ENCODE results near the gene UPK3BL1.
"Not testable (repeated sequence)": the region's sequence is repeated elsewhere in the genome, so short reads cannot be mapped to it uniquely, and the experiment has no call there.

GRCh38 chr7:102673447-102674067, 31.0 kb upstream of the UPK3BL1 start:
- TF ChIP-seq, protein P1, sequence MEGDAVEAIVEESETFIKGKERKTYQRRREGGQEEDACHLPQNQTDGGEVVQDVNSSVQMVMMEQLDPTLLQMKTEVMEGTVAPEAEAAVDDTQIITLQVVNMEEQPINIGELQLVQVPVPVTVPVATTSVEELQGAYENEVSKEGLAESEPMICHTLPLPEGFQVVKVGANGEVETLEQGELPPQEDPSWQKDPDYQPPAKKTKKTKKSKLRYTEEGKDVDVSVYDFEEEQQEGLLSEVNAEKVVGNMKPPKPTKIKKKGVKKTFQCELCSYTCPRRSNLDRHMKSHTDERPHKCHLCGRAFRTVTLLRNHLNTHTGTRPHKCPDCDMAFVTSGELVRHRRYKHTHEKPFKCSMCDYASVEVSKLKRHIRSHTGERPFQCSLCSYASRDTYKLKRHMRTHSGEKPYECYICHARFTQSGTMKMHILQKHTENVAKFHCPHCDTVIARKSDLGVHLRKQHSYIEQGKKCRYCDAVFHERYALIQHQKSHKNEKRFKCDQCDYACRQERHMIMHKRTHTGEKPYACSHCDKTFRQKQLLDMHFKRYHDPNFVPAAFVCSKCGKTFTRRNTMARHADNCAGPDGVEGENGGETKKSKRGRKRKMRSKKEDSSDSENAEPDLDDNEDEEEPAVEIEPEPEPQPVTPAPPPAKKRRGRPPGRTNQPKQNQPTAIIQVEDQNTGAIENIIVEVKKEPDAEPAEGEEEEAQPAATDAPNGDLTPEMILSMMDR (IDR thresholded peaks at IDR 0.05), result not testable (repeated sequence)
- not testable (repeated sequence) for TF ChIP-seq JUNB (IDR thresholded peaks at IDR 0.05); POLR2A (IDR thresholded peaks at IDR 0.05; ENCODE audit: low read length); MAZ (IDR thresholded peaks at IDR 0.05; ENCODE audit: borderline replicate concordance, low read depth, low read length); POLR2AphosphoS2 (conservative IDR thresholded peaks at IDR 0.05; ENCODE audit: low read length)

Data from A549 (cell line).